Ishikawa (cell line): ENCODE data around the gene NNT.

Experiments
- CEBPB ChIP-seq: IDR thresholded peaks from 2 replicates; pipeline ENCODE4 v1.6.1; 2012
- CREB1 ChIP-seq: IDR thresholded peaks from 2 replicates; pipeline ENCODE4 v1.6.1; 2012; ENCODE audit warnings: low read depth
- EGR1 ChIP-seq: IDR thresholded peaks from 2 replicates; pipeline ENCODE4 v1.6.1; 2012
- EP300 ChIP-seq: IDR thresholded peaks from 2 replicates; pipeline ENCODE4 v1.6.1; 2012; ENCODE audit warnings: borderline replicate concordance
- FOXM1 ChIP-seq: IDR thresholded peaks from 2 replicates; pipeline ENCODE4 v1.6.1; 2012; ENCODE audit warnings: low read depth, borderline replicate concordance
- MAX ChIP-seq: IDR thresholded peaks from 2 replicates; pipeline ENCODE4 v1.6.1; 2012
- NFIC ChIP-seq: IDR thresholded peaks from 2 replicates; pipeline ENCODE4 v1.6.1; 2012
- RAD21 ChIP-seq: IDR thresholded peaks from 2 replicates; pipeline ENCODE4 v1.6.1; 2012; ENCODE audit warnings: low read depth
- REST ChIP-seq: IDR thresholded peaks from 2 replicates; pipeline ENCODE4 v1.6.1; 2012; ENCODE audit warnings: low read depth, mild to moderate bottlenecking
- TAF1 ChIP-seq: IDR thresholded peaks from 2 replicates; pipeline ENCODE4 v1.6.1; 2012; ENCODE audit warnings: low read depth, mild to moderate bottlenecking
- TCF12 ChIP-seq: IDR thresholded peaks from 2 replicates; pipeline ENCODE4 v1.6.1; 2012; ENCODE audit warnings: low read depth
- TEAD4 ChIP-seq: IDR thresholded peaks from 2 replicates; pipeline ENCODE4 v1.6.1; 2012
- USF1 ChIP-seq: IDR thresholded peaks from 2 replicates; pipeline ENCODE4 v1.6.1; 2012
- YY1 ChIP-seq: IDR thresholded peaks from 2 replicates; pipeline ENCODE4 v1.6.1; 2012; ENCODE audit warnings: low read depth
- ZBTB7A ChIP-seq: IDR thresholded peaks from 2 replicates; pipeline ENCODE4 v1.6.1; 2012; ENCODE audit warnings: low read depth

The NNT gene

GRCh38 chr5:43701227-43701626, 98.2 kb downstream of the NNT start:
- no peak for TF ChIP-seq YY1
- no peak for TF ChIP-seq USF1
- TF ChIP-seq CREB1: no peak
- TF ChIP-seq NFIC: no peak
- TF ChIP-seq ZBTB7A: no peak
- no peak for TF ChIP-seq RAD21

GRCh38 chr5:43702293-43702692, 99.3 kb downstream of the NNT start:
- TF ChIP-seq REST: no peak
- no peak for TF ChIP-seq TEAD4
- no peak for TF ChIP-seq CREB1
- TF ChIP-seq YY1: no peak
- no peak for TF ChIP-seq MAX
- no peak for TF ChIP-seq EGR1
- no peak for TF ChIP-seq NFIC
- no peak for TF ChIP-seq USF1
- no peak for TF ChIP-seq EP300
- TF ChIP-seq ZBTB7A: no peak

- no peak for TF ChIP-seq EGR1
- no peak for TF ChIP-seq CEBPB
- TF ChIP-seq TEAD4: no peak
- no peak for TF ChIP-seq USF1
- no peak for TF ChIP-seq TCF12
- TF ChIP-seq NFIC: no peak
- no peak for TF ChIP-seq REST
- TF ChIP-seq CREB1: no peak
- TF ChIP-seq EP300: no peak
- TF ChIP-seq TAF1: no peak
- no peak for TF ChIP-seq MAX
- TF ChIP-seq RAD21: no peak
- TF ChIP-seq ZBTB7A: no peak
- no peak for TF ChIP-seq YY1
- no peak for TF ChIP-seq FOXM1
These were observed 99.8 kb downstream of the NNT start for GRCh38 chr5:43702815-43703214.

- no peak for TF ChIP-seq NFIC
- TF ChIP-seq FOXM1: no peak
- TF ChIP-seq REST: no peak
These were observed 101.3 kb downstream of the NNT start for GRCh38 chr5:43704243-43704642.

- TF ChIP-seq CEBPB (no peak), NFIC (no peak), TAF1 (no peak), TCF12 (no peak), EP300 (no peak), CREB1 (no peak), ZBTB7A (no peak), USF1 (no peak), FOXM1 (no peak), REST (no peak), RAD21 (no peak), EGR1 (no peak), MAX (no peak), YY1 (no peak)
These were observed 108.5 kb downstream of the NNT start for GRCh38 chr5:43711496-43711895.
